ENCODE data around the gene FAM163A.

The FAM163A gene

DNA sequence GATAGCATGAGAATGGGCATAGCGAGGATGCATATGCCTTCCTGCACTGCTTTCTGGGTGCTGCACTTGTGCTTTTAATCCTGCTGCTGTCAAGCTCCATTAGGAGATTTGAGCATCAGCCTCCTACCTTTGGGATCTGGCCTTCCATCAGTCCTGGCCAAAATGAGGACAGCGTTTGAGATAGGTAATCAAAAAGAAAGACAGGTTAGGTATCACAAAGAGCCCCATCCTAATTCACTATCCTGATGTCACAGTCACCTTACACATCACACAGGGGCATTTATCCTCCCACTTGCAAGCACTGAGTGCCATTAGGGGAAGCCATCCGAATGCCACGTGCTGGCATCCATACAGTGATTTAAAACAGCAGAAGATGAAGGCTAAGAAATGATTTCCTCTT lies 13.2 kb upstream of the FAM163A start:
- Histone ChIP-seq H3K9ac (ENCODE audit: low read depth, low read length) (no peak overlapping the region), H3K4me1 (ENCODE audit: control insufficient read depth, insufficient read depth, low read length) (no peaks in the 10 kb centered on the region), H3K36me3 (ENCODE audit: control insufficient read depth, insufficient read depth, low read length) (no peaks in the 10 kb centered on the region), H3K9me3 (ENCODE audit: control insufficient read depth, insufficient read depth, low read length) (no peaks in the 10 kb centered on the region), H3K4me3 (ENCODE audit: low read depth, low read length) (no peak overlapping the region), H3K27me3 (ENCODE audit: control insufficient read depth, insufficient read depth, low read length) (no peaks in the 10 kb centered on the region)

DNA sequence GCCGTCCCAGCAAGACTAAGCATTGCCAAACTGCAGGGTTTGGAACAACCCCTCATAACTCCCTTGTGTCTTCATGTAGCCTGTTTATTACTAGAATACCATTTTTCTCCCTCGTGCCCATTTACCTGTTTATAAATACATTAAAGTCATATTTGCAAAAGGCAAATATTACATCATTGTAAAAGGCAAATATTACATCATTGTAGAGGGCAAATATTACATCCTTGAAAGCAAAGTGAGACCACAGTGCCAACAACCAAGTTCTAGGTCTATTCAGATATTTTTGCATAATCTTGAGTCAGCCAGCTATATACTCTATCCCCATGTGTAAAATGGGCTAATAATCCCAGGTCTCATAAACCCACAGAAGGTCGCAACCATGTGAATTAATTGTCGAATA lies 11.4 kb upstream of the FAM163A start:
- H3K4me1 ChIP-seq (ENCODE audit: control insufficient read depth, insufficient read depth, low read length) = no peaks in the 10 kb centered on the region
- H3K36me3 ChIP-seq (ENCODE audit: control insufficient read depth, insufficient read depth, low read length) = no peaks in the 10 kb centered on the region
- no peak overlapping the region for H3K4me3 ChIP-seq (ENCODE audit: low read depth, low read length)
- H3K9me3 ChIP-seq (ENCODE audit: control insufficient read depth, insufficient read depth, low read length) = no peaks in the 10 kb centered on the region
- H3K9ac ChIP-seq (ENCODE audit: low read depth, low read length) = no peak overlapping the region
- no peaks in the 10 kb centered on the region for H3K27me3 ChIP-seq (ENCODE audit: control insufficient read depth, insufficient read depth, low read length)

DNA sequence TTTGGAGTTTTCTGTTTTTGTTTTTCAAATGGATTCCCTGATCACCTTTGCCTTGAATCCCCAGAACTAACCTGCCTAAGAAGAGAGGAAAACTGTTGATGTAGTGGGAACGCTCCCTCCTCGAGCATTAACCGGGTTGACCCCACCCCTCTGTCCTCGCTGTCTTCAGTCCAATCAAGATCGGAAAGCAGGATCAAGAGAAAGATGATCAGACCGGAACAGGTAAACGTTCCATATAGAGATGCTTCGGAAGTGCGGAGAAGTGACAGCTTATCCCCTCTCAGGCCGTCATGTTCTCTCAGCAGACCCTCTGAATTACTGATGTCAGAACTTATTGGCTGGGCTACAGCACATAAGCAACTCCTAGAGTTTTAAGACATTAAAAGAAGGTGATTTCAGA lies 800 bp upstream of the FAM163A start:
- H3K9me3 ChIP-seq (ENCODE audit: control insufficient read depth, insufficient read depth, low read length) = no peaks in the 10 kb centered on the region
- H3K27me3 ChIP-seq (ENCODE audit: control insufficient read depth, insufficient read depth, low read length) = peaks cover 78% of the 10 kb centered on the region
- H3K36me3 ChIP-seq (ENCODE audit: control insufficient read depth, insufficient read depth, low read length) = no peaks in the 10 kb centered on the region
- peak overlapping the region; percentile 55 for H3K4me3 ChIP-seq (ENCODE audit: low read depth, low read length)
- peaks cover 6% of the 10 kb centered on the region for H3K4me1 ChIP-seq (ENCODE audit: control insufficient read depth, insufficient read depth, low read length)
- no peak overlapping the region for H3K9ac ChIP-seq (ENCODE audit: low read depth, low read length)

DNA sequence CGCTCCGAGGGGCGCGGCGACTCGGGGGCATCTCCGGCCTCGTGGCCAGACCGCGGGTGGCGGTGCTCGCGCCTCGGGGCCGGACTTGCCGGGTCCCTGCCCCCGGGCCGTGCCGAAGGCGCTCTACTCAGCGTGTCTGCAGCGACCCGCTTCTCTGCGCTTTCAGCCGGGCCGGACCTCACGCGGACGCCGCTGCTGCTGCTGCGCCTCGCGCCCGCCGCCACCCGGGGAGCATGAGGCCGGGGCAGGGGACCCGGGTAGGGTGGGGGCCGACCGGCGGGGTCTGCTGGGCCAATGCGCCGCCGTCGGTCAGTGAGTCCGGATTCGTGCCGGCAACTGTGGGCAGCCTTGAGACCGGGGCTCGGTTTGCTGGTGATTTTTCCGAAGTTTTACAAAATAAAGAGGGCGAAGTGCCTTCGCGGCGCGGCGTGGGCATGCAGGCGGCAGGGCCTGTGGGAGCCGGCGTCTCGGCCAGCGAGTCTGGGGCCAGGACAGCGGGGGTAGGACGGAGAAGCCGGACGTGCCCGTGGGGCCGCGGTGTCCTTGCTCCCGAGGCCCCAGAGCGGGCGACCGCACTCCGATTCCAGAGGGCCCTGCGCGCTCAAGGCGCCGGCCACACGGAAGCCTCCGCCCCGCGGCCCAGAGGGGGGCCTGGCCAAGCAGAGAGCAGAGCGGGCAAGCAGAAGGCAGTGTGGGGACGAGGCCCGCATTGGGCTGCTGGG lies 749 bp downstream of the FAM163A start:
- Histone ChIP-seq H3K4me1 (ENCODE audit: control insufficient read depth, insufficient read depth, low read length) (peaks cover 6% of the 10 kb centered on the region), H3K4me3 (ENCODE audit: low read depth, low read length) (peak overlapping the region; percentile 55), H3K27me3 (ENCODE audit: control insufficient read depth, insufficient read depth, low read length) (peaks cover 86% of the 10 kb centered on the region), H3K9me3 (ENCODE audit: control insufficient read depth, insufficient read depth, low read length) (no peaks in the 10 kb centered on the region), H3K9ac (ENCODE audit: low read depth, low read length) (no peak overlapping the region), H3K36me3 (ENCODE audit: control insufficient read depth, insufficient read depth, low read length) (no peaks in the 10 kb centered on the region)

DNA sequence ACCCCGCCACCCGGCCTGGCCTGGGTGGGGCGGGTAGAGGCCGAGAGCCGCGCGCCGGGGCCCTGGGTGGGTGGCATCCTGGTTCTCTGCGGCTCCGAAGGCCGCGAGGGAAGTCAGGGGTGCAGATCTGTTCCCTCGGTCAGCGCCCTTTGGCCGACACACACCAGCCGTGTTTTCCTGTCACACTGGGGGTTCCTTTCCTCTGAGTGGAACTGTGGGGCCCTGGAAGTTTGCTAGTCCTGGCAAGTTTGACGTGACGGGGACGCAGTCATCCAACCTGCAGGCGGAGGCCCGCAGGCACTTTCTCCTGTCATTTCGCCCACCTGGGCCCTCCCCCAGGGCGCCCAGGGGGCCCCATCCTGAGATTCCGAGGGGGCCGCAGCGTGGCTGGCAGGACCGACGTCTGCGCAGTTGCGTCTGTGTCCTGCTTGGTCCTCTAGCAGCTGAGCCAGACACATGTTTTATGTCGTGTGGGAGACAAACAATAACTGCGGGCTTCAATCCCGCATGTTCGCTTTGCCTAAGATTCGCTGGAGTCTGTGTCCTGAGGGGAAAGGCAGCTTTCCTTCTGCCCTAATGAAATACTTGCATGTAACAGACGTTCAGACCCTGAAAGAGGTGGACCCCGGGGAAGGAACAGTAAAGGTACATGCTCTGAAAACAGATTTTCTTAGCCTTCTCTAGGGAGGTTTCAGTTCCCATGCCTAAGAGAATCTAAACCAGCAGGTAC lies 1.5 kb downstream of the FAM163A start:
- H3K4me3 ChIP-seq (ENCODE audit: low read depth, low read length) = peak overlapping the region; percentile 55
- peaks cover 86% of the 10 kb centered on the region for H3K27me3 ChIP-seq (ENCODE audit: control insufficient read depth, insufficient read depth, low read length)
- H3K9ac ChIP-seq (ENCODE audit: low read depth, low read length) = no peak overlapping the region

DNA sequence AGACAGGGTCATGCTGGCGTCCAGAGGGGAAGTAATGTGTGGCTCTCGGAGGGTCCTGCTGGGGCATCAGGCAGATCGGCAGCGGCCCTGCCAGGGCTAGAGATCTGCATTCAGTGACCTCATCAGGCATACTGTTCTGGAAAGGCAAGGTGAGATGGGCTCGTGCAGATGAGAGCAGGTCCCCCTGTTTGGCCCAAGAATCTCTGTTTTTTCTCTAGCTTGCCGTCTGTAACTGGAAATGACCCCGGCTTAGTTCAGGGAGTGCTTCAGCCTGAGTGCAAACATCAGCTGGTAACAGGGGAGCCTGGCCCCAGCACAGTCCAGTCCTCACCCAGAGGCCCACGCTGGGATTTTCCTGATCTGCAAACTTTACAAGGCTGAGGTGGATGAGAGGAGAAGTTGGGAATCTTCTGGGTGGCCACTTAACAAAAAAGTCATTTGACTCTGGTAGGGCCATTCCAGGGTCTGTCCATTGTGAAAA lies 2.1 kb downstream of the FAM163A start:
- Histone ChIP-seq H3K4me1 (ENCODE audit: control insufficient read depth, insufficient read depth, low read length) (peaks cover 6% of the 10 kb centered on the region), H3K27me3 (ENCODE audit: control insufficient read depth, insufficient read depth, low read length) (peaks cover 80% of the 10 kb centered on the region), H3K9me3 (ENCODE audit: control insufficient read depth, insufficient read depth, low read length) (no peaks in the 10 kb centered on the region), H3K4me3 (ENCODE audit: low read depth, low read length) (peak overlapping the region; percentile 55), H3K36me3 (ENCODE audit: control insufficient read depth, insufficient read depth, low read length) (no peaks in the 10 kb centered on the region), H3K9ac (ENCODE audit: low read depth, low read length) (no peak overlapping the region)

More for the DNA sequence above, 1.5 kb downstream of the FAM163A start:
- no peaks in the 10 kb centered on the region for H3K36me3 ChIP-seq (ENCODE audit: control insufficient read depth, insufficient read depth, low read length)
- no peaks in the 10 kb centered on the region for H3K9me3 ChIP-seq (ENCODE audit: control insufficient read depth, insufficient read depth, low read length)
- peaks cover 6% of the 10 kb centered on the region for H3K4me1 ChIP-seq (ENCODE audit: control insufficient read depth, insufficient read depth, low read length)

DNA sequence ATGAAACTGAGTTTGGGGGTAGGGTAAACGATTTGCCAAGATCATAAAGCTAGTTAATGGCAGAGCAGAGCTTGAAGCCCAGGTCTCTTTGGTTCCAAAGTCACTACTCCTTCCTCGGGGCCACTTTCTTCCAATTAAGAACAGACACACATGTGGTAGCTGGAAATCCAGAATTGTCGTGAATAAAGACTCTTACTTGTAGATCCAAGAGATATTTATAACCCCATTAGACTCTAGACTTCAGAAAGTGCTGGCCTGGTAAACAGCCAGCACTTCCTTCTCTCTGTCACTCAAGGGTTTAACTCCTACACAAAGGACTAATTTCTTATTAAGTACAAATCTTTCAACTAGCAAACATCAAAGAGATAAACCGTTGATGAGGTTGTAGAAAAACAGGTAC lies 2.7 kb downstream of the FAM163A start:
- Histone ChIP-seq H3K4me3 (ENCODE audit: low read depth, low read length) (no peak overlapping the region), H3K27me3 (ENCODE audit: control insufficient read depth, insufficient read depth, low read length) (peaks cover 74% of the 10 kb centered on the region)

DNA sequence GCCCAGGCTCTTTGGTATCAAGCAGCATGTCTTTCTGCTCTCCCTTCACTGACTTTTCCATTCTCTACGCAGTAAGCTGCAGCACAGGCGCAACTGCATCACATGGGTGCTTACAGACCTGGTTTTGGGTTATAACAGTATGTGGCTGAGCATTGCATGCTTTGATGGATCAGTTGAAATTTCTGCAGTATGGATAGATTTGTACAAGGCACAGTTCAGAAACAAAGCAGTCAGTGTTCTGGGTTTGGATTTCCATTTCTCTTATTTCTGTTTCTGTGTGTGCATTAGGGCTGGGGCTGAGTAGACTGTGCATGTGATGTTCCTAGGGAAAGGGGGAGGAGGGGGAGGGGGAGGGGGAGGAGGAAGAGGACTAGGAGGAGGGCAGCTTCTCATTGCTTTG lies 4.5 kb downstream of the FAM163A start:
- peaks cover 3% of the 10 kb centered on the region for H3K4me1 ChIP-seq (ENCODE audit: control insufficient read depth, insufficient read depth, low read length)
- peaks cover 56% of the 10 kb centered on the region for H3K27me3 ChIP-seq (ENCODE audit: control insufficient read depth, insufficient read depth, low read length)
- no peaks in the 10 kb centered on the region for H3K36me3 ChIP-seq (ENCODE audit: control insufficient read depth, insufficient read depth, low read length)
- H3K4me3 ChIP-seq (ENCODE audit: low read depth, low read length) = no peak overlapping the region
- no peak overlapping the region for H3K9ac ChIP-seq (ENCODE audit: low read depth, low read length)
- H3K9me3 ChIP-seq (ENCODE audit: control insufficient read depth, insufficient read depth, low read length) = no peaks in the 10 kb centered on the region

More for the DNA sequence above, 2.7 kb downstream of the FAM163A start:
- Histone ChIP-seq H3K9me3 (ENCODE audit: control insufficient read depth, insufficient read depth, low read length) (no peaks in the 10 kb centered on the region), H3K36me3 (ENCODE audit: control insufficient read depth, insufficient read depth, low read length) (no peaks in the 10 kb centered on the region), H3K4me1 (ENCODE audit: control insufficient read depth, insufficient read depth, low read length) (peaks cover 6% of the 10 kb centered on the region), H3K9ac (ENCODE audit: low read depth, low read length) (no peak overlapping the region)

DNA sequence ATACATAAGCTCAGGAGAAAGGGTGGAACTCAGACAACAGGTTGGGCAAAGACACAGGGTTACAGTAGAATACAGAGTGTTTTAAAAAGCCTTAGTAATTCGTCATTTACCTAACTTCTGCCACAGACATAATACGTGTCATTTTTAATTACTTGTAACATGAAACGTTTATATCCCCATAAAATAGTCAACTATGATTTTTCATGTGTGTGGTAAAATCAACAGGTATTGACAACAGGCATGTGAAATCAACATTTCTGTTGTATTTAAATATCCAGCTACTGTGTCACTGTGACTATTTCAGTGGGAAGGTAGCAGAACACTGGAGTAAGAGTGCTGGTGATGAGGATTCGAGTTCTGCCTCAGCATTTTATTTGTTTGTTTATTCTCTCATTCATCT lies 5.7 kb downstream of the FAM163A start:
- Histone ChIP-seq H3K4me3 (ENCODE audit: low read depth, low read length) (no peak overlapping the region), H3K27me3 (ENCODE audit: control insufficient read depth, insufficient read depth, low read length) (peaks cover 45% of the 10 kb centered on the region)

DNA sequence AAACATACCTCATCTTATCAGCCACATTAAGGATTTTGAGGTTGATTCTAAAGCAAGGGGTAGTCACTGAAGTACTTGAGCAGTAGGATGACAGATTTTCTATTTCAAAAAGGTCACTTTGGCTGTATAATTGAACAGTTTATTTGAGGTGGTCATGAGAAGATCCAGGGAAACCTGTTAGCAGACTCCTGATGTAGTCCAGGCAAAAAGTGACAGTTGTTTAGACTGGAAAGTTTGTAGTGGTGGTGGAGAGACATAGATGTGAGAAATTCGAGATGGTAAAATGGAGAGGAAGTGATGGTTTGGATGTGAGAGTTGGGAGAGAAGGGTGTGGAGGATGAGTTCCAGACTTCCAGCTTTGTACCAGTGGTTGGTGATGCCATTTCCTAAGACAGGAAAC lies 7.5 kb downstream of the FAM163A start:
- H3K4me3 ChIP-seq (ENCODE audit: low read depth, low read length) = no peak overlapping the region
- H3K9ac ChIP-seq (ENCODE audit: low read depth, low read length) = no peak overlapping the region
- peaks cover 26% of the 10 kb centered on the region for H3K27me3 ChIP-seq (ENCODE audit: control insufficient read depth, insufficient read depth, low read length)
- H3K4me1 ChIP-seq (ENCODE audit: control insufficient read depth, insufficient read depth, low read length) = no peaks in the 10 kb centered on the region
- H3K36me3 ChIP-seq (ENCODE audit: control insufficient read depth, insufficient read depth, low read length) = no peaks in the 10 kb centered on the region
- H3K9me3 ChIP-seq (ENCODE audit: control insufficient read depth, insufficient read depth, low read length) = no peaks in the 10 kb centered on the region

More for the DNA sequence above, 5.7 kb downstream of the FAM163A start:
- H3K9ac ChIP-seq (ENCODE audit: low read depth, low read length) = no peak overlapping the region
- H3K4me1 ChIP-seq (ENCODE audit: control insufficient read depth, insufficient read depth, low read length) = peaks cover 3% of the 10 kb centered on the region
- no peaks in the 10 kb centered on the region for H3K36me3 ChIP-seq (ENCODE audit: control insufficient read depth, insufficient read depth, low read length)
- H3K9me3 ChIP-seq (ENCODE audit: control insufficient read depth, insufficient read depth, low read length) = no peaks in the 10 kb centered on the region

DNA sequence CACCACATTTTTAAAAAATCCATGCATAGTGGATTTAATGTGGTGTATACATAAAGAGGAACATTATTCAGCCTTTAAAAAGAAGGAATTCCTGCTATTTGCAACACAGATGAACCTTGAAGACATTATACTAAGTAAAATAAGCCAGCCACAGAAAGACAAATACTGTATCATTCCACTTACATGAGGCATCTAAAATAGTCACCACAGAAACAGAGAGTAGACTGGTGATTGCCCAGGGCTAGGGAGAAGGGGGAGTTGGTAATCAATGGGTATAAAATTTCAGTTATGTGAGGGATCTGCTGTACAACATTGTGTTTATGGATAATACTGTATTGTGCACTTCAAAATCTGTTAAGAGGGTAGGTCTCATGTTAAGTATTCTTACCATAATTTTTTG lies 10.0 kb downstream of the FAM163A start:
- H3K27me3 ChIP-seq (ENCODE audit: control insufficient read depth, insufficient read depth, low read length) = peaks cover 6% of the 10 kb centered on the region
- no peak overlapping the region for H3K9ac ChIP-seq (ENCODE audit: low read depth, low read length)
- no peaks in the 10 kb centered on the region for H3K4me1 ChIP-seq (ENCODE audit: control insufficient read depth, insufficient read depth, low read length)
- no peaks in the 10 kb centered on the region for H3K9me3 ChIP-seq (ENCODE audit: control insufficient read depth, insufficient read depth, low read length)
- H3K36me3 ChIP-seq (ENCODE audit: control insufficient read depth, insufficient read depth, low read length) = no peaks in the 10 kb centered on the region
- H3K4me3 ChIP-seq (ENCODE audit: low read depth, low read length) = no peak overlapping the region

Measured in iPS-15b (cell line).